Inflammatory macrophage (primary cell): ENCODE data around the gene ANAPC4.

Experiments used
- DNase-seq, 2 donors: peaks; one replicate each; pipeline ENCODE4 v3.0.0-alpha.2; 2020 to 2022

The ANAPC4 gene

GRCh38 chr4:25377572-25378436, 741 bp downstream of the ANAPC4 start:
- no peak for DNase-seq

GRCh38 chr4:25378437-25378743, 1.3 kb downstream of the ANAPC4 start:
- DNase-seq, result no peak

- no peak for DNase-seq
Measured at GRCh38 chr4:25379591-25379990, 2.5 kb downstream of the ANAPC4 start.

- DNase-seq, result no peak
Measured at GRCh38 chr4:25383647-25384046, 6.6 kb downstream of the ANAPC4 start.

- DNase-seq, result no peak
Measured at GRCh38 chr4:25386926-25387325, 9.9 kb downstream of the ANAPC4 start.

- no peak for DNase-seq
Measured at GRCh38 chr4:25397305-25397704, 20.2 kb downstream of the ANAPC4 start.

- DNase-seq, result no peak
Measured at GRCh38 chr4:25399510-25399909, 22.4 kb downstream of the ANAPC4 start.

- DNase-seq, result no peak
Measured at GRCh38 chr4:25401066-25401465, 24.0 kb downstream of the ANAPC4 start.

GRCh38 chr4:25402521-25402920, 25.5 kb downstream of the ANAPC4 start:
- DNase-seq, result no peak

- no peak for DNase-seq
Measured at GRCh38 chr4:25403699-25404098, 26.6 kb downstream of the ANAPC4 start.

GRCh38 chr4:25405453-25405852, 28.4 kb downstream of the ANAPC4 start:
- no peak for DNase-seq

GRCh38 chr4:25406081-25406692, 29.1 kb downstream of the ANAPC4 start:
- no peak for DNase-seq

- no peak for DNase-seq
Measured at GRCh38 chr4:25410820-25411529, 33.9 kb downstream of the ANAPC4 start.

- DNase-seq, result no peak
Measured at GRCh38 chr4:25413261-25413660, 36.2 kb downstream of the ANAPC4 start.

GRCh38 chr4:25417014-25417413, 40.0 kb downstream of the ANAPC4 start:
- no peak for DNase-seq

GRCh38 chr4:25420931-25421330, 43.9 kb downstream of the ANAPC4 start:
- DNase-seq, result no peak

- DNase-seq, result peak; percentile 76 to 80
Measured at GRCh38 chr4:25421816-25422525, 44.9 kb downstream of the ANAPC4 start.

- DNase-seq, result no peak
Measured at GRCh38 chr4:25423548-25423947, 46.5 kb downstream of the ANAPC4 start.

GRCh38 chr4:25424539-25425228, 47.6 kb downstream of the ANAPC4 start:
- no peak for DNase-seq

- DNase-seq, result no peak
Measured at GRCh38 chr4:25425361-25425760, 48.3 kb downstream of the ANAPC4 start.

GRCh38 chr4:25427871-25428270, 50.8 kb downstream of the ANAPC4 start:
- no peak for DNase-seq

- DNase-seq, result peak in 1 of 2 donors; percentile 49
Measured at GRCh38 chr4:25430630-25431029, 53.6 kb downstream of the ANAPC4 start.
